Thyroid gland (tissue), 4 donors: ENCODE data around the gene SYT9. TPM values are rescaled to one million over a fixed set of nuclear protein-coding genes. Genes with fewer than 3 reads are reported as not detected.
"Not testable (repeated sequence)": the region's sequence is repeated elsewhere in the genome, so short reads cannot be mapped to it uniquely, and the experiment has no call there.

Source experiments
- DNase-seq, 2 donors: peaks; one replicate each; pipeline ENCODE4 v3.0.0-alpha.2; 2019
- H3K27ac ChIP-seq, 3 donors: fragments of 200-600 bp; sonication (generic); 1 replicate in 2 of 3; 2 replicates in 1 of 3; pipeline ENCODE4 v1.5.1; 2016 to 2019; ENCODE audit warnings: mild to moderate bottlenecking in 1 of 3, moderate library complexity in 1 of 3
- H3K27me3 ChIP-seq: fragments of 200-600 bp; sonication (generic); one replicate; pipeline ENCODE4 v1.5.1; 2019
- H3K36me3 ChIP-seq, 2 donors: fragments of 200-600 bp; sonication (generic); one replicate each; pipeline ENCODE4 v1.5.1; 2016 to 2019
- H3K4me1 ChIP-seq, 2 donors: fragments of 200-600 bp; sonication (generic); one replicate each; pipeline ENCODE4 v1.5.1; 2017 to 2019
- H3K4me3 ChIP-seq, 3 donors: fragments of 200-600 bp; sonication (generic); replicated peaks in 1 of 3; 1 replicate in 2 of 3; 2 replicates in 1 of 3; pipeline ENCODE4 v1.5.1; 2016; ENCODE audit warnings: mild to moderate bottlenecking in 1 of 3
- H3K9me3 ChIP-seq: fragments of 200-600 bp; sonication (generic); one replicate; pipeline ENCODE4 v1.5.1; 2017
- POLR2A ChIP-seq, 2 donors: fragments of 450-650 bp; IDR thresholded peaks; one replicate each; pipeline ENCODE4 v1.6.1; 2017; ENCODE audit warnings: antibody characterized with exemption in 2 of 2, mild to moderate bottlenecking in 2 of 2, moderate library complexity in 1 of 2
- WGBS, 2 donors: methylation state at CpG; one replicate each; pipeline ENCODE4 v1.1.5; 2017; 5-methylcytosine and 5-hydroxymethylcytosine counted together
- intact Hi-C: fragments of 100-400 bp; cut with DNase I; formaldehyde crosslinking; loops from one replicate; pipeline ENCODE4 v1.15.1; 2023
- microRNA counts, 2 donors: library from miRNA; unstranded; fragments of <30 nt; microRNA quantifications; one replicate each; lab custom pipeline; 2016 to 2017
- microRNA-seq: library from miRNA; unstranded; fragments of <30 nt; microRNA quantifications from one replicate; pipeline ENCODE4, GENCODE V29; 2016
- small RNA-seq: library from RNA; depleted of rRNA; stranded (forward); fragments of <200 nt; gene quantifications from one replicate; pipeline ENCODE3, GENCODE V24; 2016
- total RNA-seq, 4 donors: library from RNA; depleted of rRNA; stranded (reverse); fragments of >200 nt; gene quantifications; one replicate each; pipeline ENCODE4 v1.2.3, GENCODE V29; 2016
- TF ChIP-seq, protein P1 (sequence below), 6 experiments: fragments of 200-600 bp in 3 of 6; fragments of 450-650 bp in 3 of 6; sonication (generic) in 3 of 6; IDR thresholded peaks; one replicate each; pipeline ENCODE4 v1.5.1; 2016 to 2019; ENCODE audit warnings: antibody characterized with exemption in 6 of 6, mild to moderate bottlenecking in 2 of 6, inconsistent platforms in 1 of 6, moderate library complexity in 1 of 6

Gene SYT9
- total RNA-seq, 4 donors from 2014 or later: 1.3 to 7.6 (median 4.2) TPM

DNA sequence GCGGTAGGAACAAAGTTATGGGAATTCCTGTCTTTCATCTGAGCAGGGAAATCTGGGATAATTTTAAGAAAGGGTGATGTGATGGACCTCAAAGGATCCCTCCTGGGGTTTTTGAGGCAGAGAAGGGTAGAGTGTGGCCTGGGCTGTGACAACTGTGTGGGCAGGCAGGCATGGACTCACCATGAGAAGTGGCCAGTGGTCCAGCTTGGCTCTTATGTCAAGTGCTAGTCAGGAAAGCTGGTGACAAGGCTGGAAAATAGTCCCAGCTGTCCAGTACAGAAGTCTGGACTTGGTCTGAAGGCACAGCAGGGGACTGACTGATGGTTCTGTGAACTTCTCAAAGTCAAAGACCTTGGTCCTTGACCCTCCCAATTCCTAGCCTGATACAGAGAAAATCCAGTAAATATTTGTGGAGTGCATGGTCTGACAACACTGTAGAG lies 263.8 kb downstream of the SYT9 start:
- peak overlapping the region in 2 of 3 donors; percentile 13 to 25 for H3K27ac ChIP-seq
- peaks cover 36 to 37% of the 10 kb centered on the region in 2 donors for H3K4me1 ChIP-seq
- H3K9me3 ChIP-seq: no peaks in the 10 kb centered on the region
- intact Hi-C loops: loop anchor here (10.0 kb wide), 1 partner anchor 59 kb away; no protein-coding TSS in a partner anchor
- WGBS, 2 donors: 78 to 87% methylated on average over 1 of the region's 1 CpG
- H3K4me3 ChIP-seq: no peak overlapping the region
- DNase-seq: peak in 1 of 2 donors; percentile 36
- no peaks in the 10 kb centered on the region for H3K27me3 ChIP-seq
- TF ChIP-seq, protein P1, sequence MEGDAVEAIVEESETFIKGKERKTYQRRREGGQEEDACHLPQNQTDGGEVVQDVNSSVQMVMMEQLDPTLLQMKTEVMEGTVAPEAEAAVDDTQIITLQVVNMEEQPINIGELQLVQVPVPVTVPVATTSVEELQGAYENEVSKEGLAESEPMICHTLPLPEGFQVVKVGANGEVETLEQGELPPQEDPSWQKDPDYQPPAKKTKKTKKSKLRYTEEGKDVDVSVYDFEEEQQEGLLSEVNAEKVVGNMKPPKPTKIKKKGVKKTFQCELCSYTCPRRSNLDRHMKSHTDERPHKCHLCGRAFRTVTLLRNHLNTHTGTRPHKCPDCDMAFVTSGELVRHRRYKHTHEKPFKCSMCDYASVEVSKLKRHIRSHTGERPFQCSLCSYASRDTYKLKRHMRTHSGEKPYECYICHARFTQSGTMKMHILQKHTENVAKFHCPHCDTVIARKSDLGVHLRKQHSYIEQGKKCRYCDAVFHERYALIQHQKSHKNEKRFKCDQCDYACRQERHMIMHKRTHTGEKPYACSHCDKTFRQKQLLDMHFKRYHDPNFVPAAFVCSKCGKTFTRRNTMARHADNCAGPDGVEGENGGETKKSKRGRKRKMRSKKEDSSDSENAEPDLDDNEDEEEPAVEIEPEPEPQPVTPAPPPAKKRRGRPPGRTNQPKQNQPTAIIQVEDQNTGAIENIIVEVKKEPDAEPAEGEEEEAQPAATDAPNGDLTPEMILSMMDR (IDR thresholded peaks at IDR 0.05): no peak
- peak in 1 of 2 donors; percentile 14 for TF ChIP-seq POLR2A (IDR thresholded peaks at IDR 0.05)
- H3K36me3 ChIP-seq: no peaks in the 10 kb centered on the region

DNA sequence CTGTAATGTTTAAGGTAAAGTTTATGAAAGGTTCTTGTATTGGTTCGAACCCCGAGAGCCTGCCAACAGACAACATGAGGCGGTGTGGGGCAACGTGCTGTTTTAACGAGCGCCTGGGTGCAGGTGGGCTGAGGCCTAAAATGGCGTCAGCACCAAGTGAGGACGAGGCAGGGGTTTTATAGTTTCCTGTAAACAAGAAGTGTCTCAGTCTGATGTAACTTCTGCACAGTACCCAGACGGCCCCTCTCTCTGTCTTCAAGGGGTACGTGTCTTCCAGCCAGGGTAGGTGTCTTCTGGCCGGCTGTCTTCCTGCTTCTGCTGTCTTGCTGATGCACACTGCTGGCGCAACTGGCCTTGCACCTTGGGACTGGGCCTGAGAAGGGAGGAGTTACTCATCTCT lies 264.8 kb downstream of the SYT9 start:
- H3K9me3 ChIP-seq: no peaks in the 10 kb centered on the region
- 95% methylated on average over 12 of the region's 12 CpGs for WGBS, 2 donors
- no peak for TF ChIP-seq POLR2A (IDR thresholded peaks at IDR 0.05)
- TF ChIP-seq, protein P1 (IDR thresholded peaks at IDR 0.05): no peak

DNA sequence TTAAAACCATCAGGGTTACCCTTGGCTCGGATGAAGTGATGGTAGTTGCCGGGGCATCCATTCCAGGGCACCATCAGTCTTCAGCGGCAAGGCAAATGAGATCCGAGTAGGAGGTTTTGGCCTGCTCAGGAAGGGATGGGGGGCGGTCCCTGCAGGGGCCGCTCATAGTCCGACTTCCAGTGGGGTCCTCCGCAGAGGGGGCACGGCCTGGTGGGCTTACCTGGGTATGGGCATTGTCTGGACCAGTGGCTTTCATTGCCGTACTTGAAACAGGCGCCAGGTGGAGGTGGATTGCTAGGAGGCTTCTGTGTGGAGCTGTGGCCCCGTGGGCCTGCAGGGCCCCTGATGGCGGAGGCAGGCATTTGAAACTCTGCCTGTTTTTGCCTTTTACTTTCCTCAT lies 266.0 kb downstream of the SYT9 start:
- H3K27me3 ChIP-seq, DNase-seq, H3K9me3 ChIP-seq, H3K27ac ChIP-seq, H3K36me3 ChIP-seq, H3K4me3 ChIP-seq: not testable (repeated sequence)
- 97 to 100% methylated on average over 11 to 13 of the region's 13 CpGs for WGBS, 2 donors
- intact Hi-C loops: loop anchor here (10.0 kb wide), 1 partner anchor 57 kb away; no protein-coding TSS in a partner anchor
- peaks cover 31 to 35% of the 10 kb centered on the region in 2 donors for H3K4me1 ChIP-seq

More for the DNA sequence above, 264.8 kb downstream of the SYT9 start:
- peaks cover 32 to 40% of the 10 kb centered on the region in 2 donors for H3K4me1 ChIP-seq
- no peak overlapping the region for H3K27ac ChIP-seq
- H3K36me3 ChIP-seq: no peaks in the 10 kb centered on the region
- intact Hi-C loops: loop anchor here (10.0 kb wide), 1 partner anchor 58 kb away; no protein-coding TSS in a partner anchor
- DNase-seq: no peak
- H3K27me3 ChIP-seq: no peaks in the 10 kb centered on the region
- no peak overlapping the region for H3K4me3 ChIP-seq

MicroRNAs within 50 kb of the gene (microRNA counts, 767-probe panel; counts per million panel counts)
- 0 to 2,173 counts per million in 2 donors for microRNA hsa-miR-302e (lab: Ali Mortazavi, UCI)

Small RNA genes within 50 kb of the gene (microRNA-seq; reads per million reads assigned to microRNA genes)
- not detected for gene MIR302E

Small RNA genes within 50 kb of the gene (small RNA-seq; reads per million reads assigned to genes)
- not detected for gene MIR302E

Other genes starting within 250 kb of the SYT9 start
- 1 to 10 TPM; 5.1 to 8.1 (median 6.7) TPM for gene ZNF214, start 231.6 kb upstream of the SYT9 start, total RNA-seq
- gene NLRP14, start 231.4 kb upstream of the SYT9 start, total RNA-seq: under 1 TPM in 2 of 4 donors, not detected in 2; 0.11 to 0.15 TPM
- gene RBMXL2, start 162.9 kb upstream of the SYT9 start, total RNA-seq: under 1 TPM in 2 of 4 donors, not detected in 2; 0.27 to 0.33 TPM
- 10 to 100 TPM in 1 of 4 donors, 1 to 10 TPM in 3; 2.7 to 11.0 (median 5.8) TPM for gene OLFML1, start 233.6 kb downstream of the SYT9 start, total RNA-seq